Epithelial cell of proximal tubule (primary cell): ENCODE results near the gene SIRPB2. TPM values are rescaled to one million over a fixed set of nuclear protein-coding genes. Genes with fewer than 3 reads are reported as not detected.

Source experiments
- DNase-seq: peaks from one replicate; pipeline ENCODE4 v3.0.0-alpha.2; 2011; ENCODE audit warnings: low read depth
- H3K4me3 ChIP-seq: 2 replicates; pipeline ENCODE4 v1.5.1; 2011; ENCODE audit warnings: low read depth, mild to moderate bottlenecking, low read length
- CTCF ChIP-seq: conservative IDR thresholded peaks from 2 replicates; pipeline ENCODE4 v1.5.1; 2012; ENCODE audit warnings: low read depth, mild to moderate bottlenecking, low read length
- total RNA-seq: library from RNA; depleted of rRNA; stranded (reverse); fragments of >200 nt; gene quantifications from 2 replicates; pipeline ENCODE4 v1.2.3, GENCODE V29; 2015

SIRPB2 gene
- total RNA-seq, 1 donor from 2014 or later: 0.29 TPM

- TF ChIP-seq CTCF: no peak
- no peak overlapping the region for H3K4me3 ChIP-seq
- DNase-seq: no peak
Observed at GRCh38 chr20:1435337-1435699, 55.9 kb downstream of the SIRPB2 start.

- no peak for TF ChIP-seq CTCF
- no peak overlapping the region for H3K4me3 ChIP-seq
- DNase-seq: no peak
Observed at GRCh38 chr20:1434571-1435336, 56.5 kb downstream of the SIRPB2 start.

GRCh38 chr20:1431158-1431557 is 60.1 kb downstream of the SIRPB2 start:
- no peak overlapping the region for H3K4me3 ChIP-seq
- DNase-seq: no peak
- no peak for TF ChIP-seq CTCF

GRCh38 chr20:1430004-1430451 is 61.2 kb downstream of the SIRPB2 start:
- H3K4me3 ChIP-seq: no peak overlapping the region
- TF ChIP-seq CTCF: no peak
- DNase-seq: no peak

GRCh38 chr20:1429143-1429728 is 62.0 kb downstream of the SIRPB2 start:
- H3K4me3 ChIP-seq: no peak overlapping the region
- TF ChIP-seq CTCF: no peak
- DNase-seq: no peak

GRCh38 chr20:1427457-1428054 is 63.7 kb downstream of the SIRPB2 start:
- no peak for DNase-seq
- TF ChIP-seq CTCF: no peak
- H3K4me3 ChIP-seq: no peak overlapping the region
